ENCODE results near the gene SNIP1.
"Not testable (repeated sequence)": the region's sequence is repeated elsewhere in the genome, so short reads cannot be mapped to it uniquely, and the experiment has no call there.

Gene SNIP1

GRCh38 chr1:37560401-37561132 lies 6.5 kb upstream of the SNIP1 start:
- CTCF ChIA-PET = interaction anchor here (0.6 kb wide), 1 partner anchor 17 kb away, joined by 3 read pairs; no protein-coding TSS in a partner anchor
- Histone ChIP-seq H3K4me1 (ENCODE audit: control insufficient read depth, insufficient read depth, low read length) (no peaks in the 10 kb centered on the region), H3K9me3 (ENCODE audit: control insufficient read depth, insufficient read depth, low read depth, low read length) (no peaks in the 10 kb centered on the region), H3K36me3 (ENCODE audit: control insufficient read depth in 2 of 2, insufficient read depth in 1 of 2, low read length in 2 of 2) (peaks cover 0 to 32% of the 10 kb centered on the region in 2 experiments; a peak in 1 of 3 replicates), H3K27ac (ENCODE audit: extremely low read depth, low read depth, low read length) (no peak overlapping the region), H3K4me3 (ENCODE audit: low read depth, low read length) (no peak overlapping the region)
- POLR2A ChIA-PET = no interaction called here
- TF ChIP-seq ZFP37 (tag by site-specific recombination; IDR thresholded peaks at IDR 0.05) (no peak), ZNF580 (tag by site-specific recombination; IDR thresholded peaks at IDR 0.05) (no peak), ZIC2 (tag by site-specific recombination; IDR thresholded peaks at IDR 0.05) (no peak), ZBTB17 (tag by site-specific recombination; IDR thresholded peaks at IDR 0.05) (no peak), ZNF10 (tag by site-specific recombination; IDR thresholded peaks at IDR 0.05) (no peak)

- H3K9me3 ChIP-seq (ENCODE audit: control insufficient read depth, insufficient read depth, low read depth, low read length); H3K4me3 ChIP-seq (ENCODE audit: low read depth, low read length); H3K4me1 ChIP-seq (ENCODE audit: control insufficient read depth, insufficient read depth, low read length); CTCF ChIA-PET; H3K27ac ChIP-seq (ENCODE audit: extremely low read depth, low read depth, low read length); POLR2A ChIA-PET: not testable (repeated sequence)
- peak; percentile 58; the same call in 1 of the 2 replicates for TF ChIP-seq ZBTB17 (tag by site-specific recombination; IDR thresholded peaks at IDR 0.05)
- peaks cover 0 to 26% of the 10 kb centered on the region in 2 experiments; a peak in 1 of 3 replicates for H3K36me3 ChIP-seq (ENCODE audit: control insufficient read depth in 2 of 2, insufficient read depth in 1 of 2, low read length in 2 of 2)
Observed at GRCh38 chr1:37559957-37560379, 5.9 kb upstream of the SNIP1 start.

GRCh38 chr1:37559080-37559479 lies 5.0 kb upstream of the SNIP1 start:
- peaks cover 0 to 21% of the 10 kb centered on the region in 2 experiments; a peak in 1 of 3 replicates for H3K36me3 ChIP-seq (ENCODE audit: control insufficient read depth in 2 of 2, insufficient read depth in 1 of 2, low read length in 2 of 2)
- no peak overlapping the region for H3K27ac ChIP-seq (ENCODE audit: extremely low read depth, low read depth, low read length)
- H3K4me3 ChIP-seq (ENCODE audit: low read depth, low read length) = no peak overlapping the region
- ChIA-PET POLR2A (no interaction called here), CTCF (interaction anchor here (0.6 kb wide), 1 partner anchor 30 kb away, joined by 3 read pairs; no protein-coding TSS in a partner anchor)
- H3K9me3 ChIP-seq (ENCODE audit: control insufficient read depth, insufficient read depth, low read depth, low read length) = no peaks in the 10 kb centered on the region
- TF ChIP-seq ZNF184 (tag by site-specific recombination; IDR thresholded peaks at IDR 0.05) (no peak), ZNF24 (tag by site-specific recombination; IDR thresholded peaks at IDR 0.05) (no peak), ZNF768 (tag by site-specific recombination; IDR thresholded peaks at IDR 0.05) (no peak), ZNF350 (tag by site-specific recombination; IDR thresholded peaks at IDR 0.05) (no peak), SALL2 (tag by site-specific recombination; IDR thresholded peaks at IDR 0.05; ENCODE audit: borderline replicate concordance) (no peak), ZBTB44 (tag by site-specific recombination; IDR thresholded peaks at IDR 0.05) (no peak), KLF8 (tag by site-specific recombination; IDR thresholded peaks at IDR 0.05) (no peak), PRDM10 (tag by site-specific recombination; IDR thresholded peaks at IDR 0.05) (peak; percentile 81), EGR2 (tag by site-specific recombination; IDR thresholded peaks at IDR 0.05; ENCODE audit: low read depth) (peak; percentile 35; the same call in 1 of the 2 replicates), ZNF341 (tag by site-specific recombination; IDR thresholded peaks at IDR 0.05; ENCODE audit: low read depth) (no peak), ZSCAN30 (tag by site-specific recombination; IDR thresholded peaks at IDR 0.05) (no peak), ZBTB17 (tag by site-specific recombination; IDR thresholded peaks at IDR 0.05) (no peak), ZFHX2 (tag by site-specific recombination; conservative IDR thresholded peaks at IDR 0.05) (peak; percentile 42; the same call in 1 of the 2 replicates)
- H3K4me1 ChIP-seq (ENCODE audit: control insufficient read depth, insufficient read depth, low read length) = no peaks in the 10 kb centered on the region

Measured in HEK293 (cell line).